ENCODE measurements around the gene RPL28. TPM values are rescaled to one million over a fixed set of nuclear protein-coding genes. Genes with fewer than 3 reads are reported as not detected.
A peak's percentile ranks its signal among the peaks of the same experiment; 100 is the strongest.

RPL28 gene
- total RNA-seq, 1 donor from 2014 or later: 1,547 TPM

GRCh38 chr19:55350620-55351315 lies 35.0 kb upstream of the RPL28 start:
- Mint-ChIP-seq H3K27ac (no peak overlapping the region), H3K4me3 (ENCODE audit: low read depth) (no peak overlapping the region), H3K27me3 (peaks cover 44% of the 10 kb centered on the region), H3K9me3 (ENCODE audit: low read depth) (no peaks in the 10 kb centered on the region), H3K36me3 (ENCODE audit: insufficient read depth) (peaks cover 2% of the 10 kb centered on the region), H3K4me1 (ENCODE audit: low read depth) (peaks cover 6% of the 10 kb centered on the region)
- TF ChIP-seq CTCF (IDR thresholded peaks at IDR 0.05; ENCODE audit: unreplicated experiment): no peak
- DNase-seq (ENCODE audit: low spot score, unreplicated experiment): no peak

DNA sequence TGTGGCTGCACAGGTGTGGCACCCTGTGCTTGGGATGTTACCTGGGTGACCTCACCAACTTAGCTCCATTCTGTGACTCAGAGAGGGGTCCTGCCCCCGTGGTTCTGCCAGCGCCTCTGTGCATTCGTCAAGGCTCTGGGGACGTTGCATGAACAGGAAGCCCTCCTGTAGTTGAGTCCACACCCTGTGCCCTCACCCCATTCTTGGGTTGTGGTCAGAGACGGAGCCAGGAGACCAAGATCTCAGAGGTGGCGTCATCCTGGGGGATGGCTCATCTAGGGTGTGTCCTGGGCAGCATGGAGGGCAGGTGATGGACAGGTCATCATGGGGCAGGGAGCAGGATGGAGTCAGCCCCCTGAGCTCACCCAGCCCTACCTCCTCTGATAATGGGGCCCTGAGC lies 33.7 kb upstream of the RPL28 start:
- Mint-ChIP-seq H3K36me3 (ENCODE audit: insufficient read depth) (peaks cover 2% of the 10 kb centered on the region), H3K27ac (no peak overlapping the region), H3K4me1 (ENCODE audit: low read depth) (peaks cover 6% of the 10 kb centered on the region), H3K27me3 (peaks cover 56% of the 10 kb centered on the region), H3K4me3 (ENCODE audit: low read depth) (no peak overlapping the region), H3K9me3 (ENCODE audit: low read depth) (no peaks in the 10 kb centered on the region)
- no peak for TF ChIP-seq CTCF (IDR thresholded peaks at IDR 0.05; ENCODE audit: unreplicated experiment)
- no peak for DNase-seq (ENCODE audit: low spot score, unreplicated experiment)

GRCh38 chr19:55352549-55353145 lies 33.1 kb upstream of the RPL28 start:
- Mint-ChIP-seq H3K4me3 (ENCODE audit: low read depth) (no peak overlapping the region), H3K36me3 (ENCODE audit: insufficient read depth) (peaks cover 2% of the 10 kb centered on the region), H3K9me3 (ENCODE audit: low read depth) (no peaks in the 10 kb centered on the region), H3K27me3 (peaks cover 63% of the 10 kb centered on the region), H3K4me1 (ENCODE audit: low read depth) (peaks cover 6% of the 10 kb centered on the region), H3K27ac (no peak overlapping the region)
- DNase-seq (ENCODE audit: low spot score, unreplicated experiment): no peak
- no peak for TF ChIP-seq CTCF (IDR thresholded peaks at IDR 0.05; ENCODE audit: unreplicated experiment)

DNA sequence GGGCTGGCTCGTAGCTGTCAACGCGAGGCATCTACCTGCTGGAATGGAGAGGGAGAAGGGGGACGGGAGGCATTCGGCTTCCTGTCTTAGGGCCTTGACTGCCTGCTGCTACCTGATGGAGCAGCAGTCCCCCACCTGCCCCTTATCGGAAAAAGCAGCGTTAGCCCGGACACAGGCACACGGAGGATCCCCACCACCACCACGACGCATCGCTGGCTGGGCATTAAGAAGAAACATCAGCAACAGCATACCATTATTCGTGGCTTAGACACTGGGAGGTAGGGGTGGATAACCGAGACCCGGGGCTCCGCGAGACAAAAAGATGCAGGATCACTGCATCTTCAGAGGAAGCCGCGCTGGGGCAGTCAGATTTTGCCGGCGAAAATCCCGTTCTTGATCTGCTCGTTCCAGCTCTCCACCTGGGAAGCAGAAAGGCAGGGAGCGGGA lies 32.4 kb upstream of the RPL28 start:
- H3K4me1 Mint-ChIP-seq (ENCODE audit: low read depth): peaks cover 4% of the 10 kb centered on the region
- no peaks in the 10 kb centered on the region for H3K9me3 Mint-ChIP-seq (ENCODE audit: low read depth)
- TF ChIP-seq CTCF (IDR thresholded peaks at IDR 0.05; ENCODE audit: unreplicated experiment): no peak
- peak overlapping the region; percentile 42 for H3K4me3 Mint-ChIP-seq (ENCODE audit: low read depth)
- peaks cover 68% of the 10 kb centered on the region for H3K27me3 Mint-ChIP-seq
- no peak for DNase-seq (ENCODE audit: low spot score, unreplicated experiment)
- H3K27ac Mint-ChIP-seq: no peak overlapping the region
- H3K36me3 Mint-ChIP-seq (ENCODE audit: insufficient read depth): no peaks in the 10 kb centered on the region

- Mint-ChIP-seq H3K9me3 (ENCODE audit: low read depth) (no peaks in the 10 kb centered on the region), H3K36me3 (ENCODE audit: insufficient read depth) (no peaks in the 10 kb centered on the region), H3K27ac (no peak overlapping the region), H3K4me1 (ENCODE audit: low read depth) (no peaks in the 10 kb centered on the region), H3K4me3 (ENCODE audit: low read depth) (peak overlapping the region; percentile 42), H3K27me3 (peaks cover 75% of the 10 kb centered on the region)
- TF ChIP-seq CTCF (IDR thresholded peaks at IDR 0.05; ENCODE audit: unreplicated experiment): no peak
- DNase-seq (ENCODE audit: low spot score, unreplicated experiment): no peak
These were observed 31.7 kb upstream of the RPL28 start for GRCh38 chr19:55353803-55354697.
